Endothelial cell of umbilical vein (primary cell): ENCODE data around the gene BSND. TPM values are rescaled to one million over a fixed set of nuclear protein-coding genes. Genes with fewer than 3 reads are reported as not detected.

ENCODE experiments used
- BruUV-seq: library from RNA; stranded (reverse); fragments of 400-500 nt; replicated peaks from 2 replicates; lab custom pipeline; 2021; lab: Mats Ljungman, UMichigan
- CTCF ChIA-PET: fragments of 300-600, 350-600 bp; sonication (Branson Sonifier 250); formaldehyde crosslinking; loops from one replicate; lab custom pipeline; 2021; ENCODE audit warnings: antibody characterized with exemption, inconsistent platforms; lab: Charles Lee
- POLR2A ChIA-PET: fragments of 300-600, 350-600 bp; sonication (Branson Sonifier 250); formaldehyde crosslinking; loops from one replicate; lab custom pipeline; 2021; ENCODE audit warnings: antibody characterized with exemption, inconsistent platforms; lab: Charles Lee
- DNase-seq: peaks from one replicate; pipeline ENCODE4 v3.0.0-alpha.2; 2011; ENCODE audit warnings: low read depth, low spot score
- FAIRE-seq: peaks from 2 replicates; lab custom pipeline; 2011; peaks lifted over from hg19 to GRCh38; lab: Jason Lieb, UNC
- H2AFZ ChIP-seq: 2 replicates; pipeline ENCODE4 v1.6.0; 2012; ENCODE audit warnings: low read depth, low read length, control low read depth, inconsistent platforms
- H3K27ac ChIP-seq: 2 replicates; pipeline ENCODE4 v1.5.1; 2011; ENCODE audit warnings: low read depth, mild to moderate bottlenecking, control low read depth, low read length, moderate library complexity; ENCODE audit not compliant: insufficient read depth
- H3K27me3 ChIP-seq, 2 experiments: 2 replicates each; pipeline versions ENCODE4 v1.6.0 to v1.6.1; 2011; ENCODE audit warnings: low read length in 2 of 2, mixed read lengths in 1 of 2; ENCODE audit not compliant: control insufficient read depth in 2 of 2, insufficient read depth in 2 of 2
- H3K36me3 ChIP-seq, 2 experiments: 2 replicates in 1 of 2; 3 replicates in 1 of 2; pipeline ENCODE4 v1.5.1; 2011; ENCODE audit warnings: low read length in 2 of 2, mild to moderate bottlenecking in 1 of 2, moderate library complexity in 1 of 2; ENCODE audit not compliant: control insufficient read depth in 2 of 2, insufficient read depth in 2 of 2; ENCODE audit errors: extremely low read depth in 1 of 2
- H3K4me1 ChIP-seq: 3 replicates; pipeline ENCODE4 v1.5.1; 2011; ENCODE audit warnings: mild to moderate bottlenecking, low read length; ENCODE audit not compliant: control insufficient read depth, insufficient read depth; ENCODE audit errors: extremely low read depth
- H3K4me2 ChIP-seq: 2 replicates; pipeline ENCODE4 v1.6.1; 2011; ENCODE audit warnings: low read length, control low read depth, mixed read lengths; ENCODE audit not compliant: insufficient read depth
- H3K4me3 ChIP-seq, 3 experiments: fragments of 200-600 bp in 1 of 3; sonication (generic), shearing (Covaris generic) in 1 of 3; replicated peaks in 1 of 3; 2 replicates each; pipeline ENCODE4 v1.5.1; 2011 to 2016; ENCODE audit warnings: control low read depth in 3 of 3, low read length in 3 of 3, mild to moderate bottlenecking in 2 of 3, inconsistent platforms in 1 of 3, low read depth in 1 of 3, moderate library complexity in 1 of 3; ENCODE audit not compliant: insufficient read depth in 1 of 3
- H3K79me2 ChIP-seq: 2 replicates; pipeline ENCODE4 v1.6.0; 2012; ENCODE audit warnings: low read length, inconsistent platforms; ENCODE audit not compliant: control insufficient read depth, insufficient read depth
- H3K9ac ChIP-seq: replicated peaks from 2 replicates; pipeline ENCODE3; 2011; ENCODE audit warnings: low read length, control low read depth; ENCODE audit not compliant: insufficient read depth; ENCODE audit errors: extremely low read depth
- H3K9me1 ChIP-seq: replicated peaks from 3 replicates; pipeline ENCODE4 v1.6.0; 2011; ENCODE audit warnings: mild to moderate bottlenecking, low read length; ENCODE audit not compliant: control insufficient read depth, insufficient read depth; ENCODE audit errors: extremely low read depth
- H3K9me3 ChIP-seq: replicated peaks from 2 replicates; pipeline ENCODE4 v1.5.1; 2012; ENCODE audit warnings: low read length, inconsistent platforms; ENCODE audit not compliant: control insufficient read depth, insufficient read depth
- H4K20me1 ChIP-seq: replicated peaks from 2 replicates; pipeline ENCODE3; 2011; ENCODE audit warnings: mild to moderate bottlenecking, low read length; ENCODE audit not compliant: control insufficient read depth, insufficient read depth; ENCODE audit errors: extremely low read depth
- CTCF ChIP-seq, 2 donors: IDR thresholded peaks; 1 replicate in 1 of 2; 2 replicates in 1 of 2; pipeline ENCODE4 v1.5.1; 2011; ENCODE audit warnings: low read length in 2 of 2, mild to moderate bottlenecking in 2 of 2, moderate library complexity in 2 of 2, control low read depth in 1 of 2, inconsistent platforms in 1 of 2, low read depth in 1 of 2; ENCODE audit not compliant: insufficient read depth in 1 of 2; ENCODE audit errors: extremely low read depth in 1 of 2
- EZH2 ChIP-seq: IDR thresholded peaks from 2 replicates; pipeline ENCODE4 v1.6.1; 2012; ENCODE audit warnings: borderline replicate concordance, low read depth, mild to moderate bottlenecking, moderate library complexity, low read length, inconsistent platforms; ENCODE audit not compliant: severe bottlenecking
- FOS ChIP-seq: IDR thresholded peaks from 2 replicates; pipeline ENCODE4 v1.6.1; 2011; ENCODE audit warnings: mild to moderate bottlenecking, low read length, moderate library complexity, borderline replicate concordance; ENCODE audit not compliant: insufficient read depth
- GATA2 ChIP-seq: IDR thresholded peaks from 2 replicates; pipeline ENCODE4 v1.7.0; 2011; ENCODE audit warnings: low read depth, mild to moderate bottlenecking, moderate library complexity, mixed read lengths, low read length; ENCODE audit not compliant: insufficient read length, insufficient read depth
- JUN ChIP-seq: IDR thresholded peaks from 2 replicates; pipeline ENCODE4 v1.6.1; 2011; ENCODE audit warnings: borderline replicate concordance, low read depth; ENCODE audit not compliant: insufficient read length, insufficient read depth
- MAX ChIP-seq: IDR thresholded peaks from 2 replicates; pipeline ENCODE4 v1.6.1; 2011; ENCODE audit not compliant: insufficient read depth, insufficient read length
- MYC ChIP-seq: IDR thresholded peaks from one replicate; pipeline ENCODE4 v1.6.1; 2011; ENCODE audit warnings: mild to moderate bottlenecking, low read depth, low read length
- POLR2A ChIP-seq: IDR thresholded peaks from 2 replicates; pipeline ENCODE4 v1.6.1; 2012; ENCODE audit warnings: low read depth, mild to moderate bottlenecking, control low read depth, low read length
- POLR2AphosphoS5 ChIP-seq: IDR thresholded peaks from 2 replicates; pipeline ENCODE4 v1.6.1; 2012; ENCODE audit warnings: low read depth, mild to moderate bottlenecking, control low read depth, low read length, moderate library complexity; ENCODE audit not compliant: insufficient read depth
- dilution Hi-C: fragments of 300-500 bp; cut with MboI; formaldehyde crosslinking; loops from one replicate; pipeline ENCODE4 v1.15.0; 2019; ENCODE audit warnings: low sequenced_read_pairs; ENCODE audit not compliant: extremely low pct_ligation_motif_present
- intact Hi-C: fragments of 100-400 bp; cut with micrococcal nuclease; formaldehyde crosslinking; loops from one replicate; pipeline ENCODE4 v1.10.0; 2022
- polyA plus RNA-seq, 4 experiments: library from polyadenylated mRNA; depleted of rRNA in 3 of 4; stranded (reverse) in 3 of 4; unstranded in 1 of 4; fragments of >200 nt; gene quantifications; 2 replicates each; pipeline versions ENCODE4 v1.2.1 to v1.2.3, GENCODE V29; 2011 to 2012; ENCODE audit warnings: missing spikeins in 1 of 4
- total RNA-seq: library from RNA; stranded (reverse); gene quantifications from 2 replicates; pipeline ENCODE4 v1.2.3, GENCODE V29; 2021

The BSND gene
- total and polyA plus RNA-seq, 2 donors (not counting 3 experiments of a cell fraction or from before 2014, with no cell fraction given): not detected

GRCh38 chr1:54982739-54983138 is 16.0 kb upstream of the BSND start:
- no peak for FAIRE-seq
- CTCF ChIA-PET: interaction anchor here (25.0 kb wide), 1 partner anchor 37 kb away, joined by 918 read pairs; no protein-coding TSS in a partner anchor

More at GRCh38 chr1:54982739-54983138, 16.0 kb upstream of the BSND start:
- no TSS peak for BruUV-seq
- no peaks in the 10 kb centered on the region for H3K9me1 ChIP-seq
- H3K4me2 ChIP-seq: no peak overlapping the region
- H3K27ac ChIP-seq: no peak overlapping the region
- no peaks in the 10 kb centered on the region for H3K36me3 ChIP-seq
- intact Hi-C loops: no loop called here
- POLR2A ChIA-PET: no interaction called here
- no peaks in the 10 kb centered on the region for H3K4me1 ChIP-seq
- dilution Hi-C loops: no loop called here
- no peak overlapping the region for H3K4me3 ChIP-seq
- H4K20me1 ChIP-seq: no peaks in the 10 kb centered on the region
- no peaks in the 10 kb centered on the region for H3K9me3 ChIP-seq
- TF ChIP-seq FOS (no peak), POLR2A (no peak), POLR2AphosphoS5 (no peak), JUN (no peak), GATA2 (no peak), EZH2 (no peak), MYC (no peak), MAX (no peak), CTCF (IDR thresholded peaks at IDR 0.05; ENCODE audit: extremely low read depth in 1 of 2, insufficient read depth in 1 of 2, low read depth in 1 of 2, low read length in 2 of 2) (no peak)
- no peaks in the 10 kb centered on the region for H3K79me2 ChIP-seq
- no peak for DNase-seq
- peaks cover 20 to 29% of the 10 kb centered on the region in 2 experiments for H3K27me3 ChIP-seq
- no peak overlapping the region for H2AFZ ChIP-seq
- H3K9ac ChIP-seq: no peak overlapping the region
